ENCODE measurements around the gene TPRX1. TPM values are rescaled to one million over a fixed set of nuclear protein-coding genes. Genes with fewer than 3 reads are reported as not detected.
"Not testable (repeated sequence)": the region's sequence is repeated elsewhere in the genome, so short reads cannot be mapped to it uniquely, and the experiment has no call there.

TPRX1 gene
- total and polyA plus RNA-seq, 7 donors = not detected

GRCh38 chr19:47826800-47827199 is 22.4 kb upstream of the TPRX1 start:
- H3K36me3 ChIP-seq (ENCODE audit: insufficient read depth in 1 of 2, low read depth in 1 of 2) = no peaks in the 10 kb centered on the region
- ATAC-seq (no peak), DNase-seq (no peak)
- TF ChIP-seq CTCF (IDR thresholded peaks at IDR 0.05) = no peak
- intact Hi-C loops (cut with DNase I) = no loop called here
- no peaks in the 10 kb centered on the region for H3K4me1 ChIP-seq
- H3K27me3 ChIP-seq (ENCODE audit: insufficient read depth in 3 of 3, low read length in 2 of 3) = peaks cover 0 to 13% (median 5%) of the 10 kb centered on the region in 3 donors
- no peaks in the 10 kb centered on the region for H3K9me3 ChIP-seq
- WGBS, 3 donors = 46 to 70% (median 66%) methylated on average over 6 of the region's 6 CpGs
- H3K4me3 ChIP-seq = no peak overlapping the region
- H3K27ac ChIP-seq = no peak overlapping the region

GRCh38 chr19:47824396-47824795 is 20.0 kb upstream of the TPRX1 start:
- H3K27ac ChIP-seq = no peak overlapping the region
- ATAC-seq = no peak
- no peak overlapping the region for H3K4me3 ChIP-seq
- no peaks in the 10 kb centered on the region for H3K9me3 ChIP-seq
- no peaks in the 10 kb centered on the region for H3K36me3 ChIP-seq (ENCODE audit: insufficient read depth in 1 of 2, low read depth in 1 of 2)
- DNase-seq = no peak
- intact Hi-C loops (cut with DNase I) = no loop called here
- H3K4me1 ChIP-seq = no peaks in the 10 kb centered on the region
- no peak for TF ChIP-seq CTCF (IDR thresholded peaks at IDR 0.05)
- peaks cover 0 to 27% (median 9%) of the 10 kb centered on the region in 3 donors for H3K27me3 ChIP-seq (ENCODE audit: insufficient read depth in 3 of 3, low read length in 2 of 3)
- WGBS, 3 donors = 72 to 81% (median 77%) methylated on average over 6 of the region's 6 CpGs

GRCh38 chr19:47821460-47822020 is 17.2 kb upstream of the TPRX1 start, which contains the start of gene CRX:
TSS of gene CRX (plus strand) at chr19:47821937. CDS start at chr19:47834444, 12,507 bp downstream.
- Histone ChIP-seq H3K36me3 (ENCODE audit: insufficient read depth in 1 of 2, low read depth in 1 of 2) (no peaks in the 10 kb centered on the region), H3K4me3 (no peak within 1 kb of the TSS), H3K27me3 (ENCODE audit: insufficient read depth in 3 of 3, low read length in 2 of 3) (peaks cover 0 to 27% (median 5%) of the 10 kb centered on the region in 3 donors), H3K27ac (no peak within 1 kb of the TSS), H3K9me3 (no peaks in the 10 kb centered on the region), H3K4me1 (no peaks in the 10 kb centered on the region)
- WGBS, 3 donors = 39 to 46% (median 44%) methylated on average over 15 of the region's 15 CpGs
- intact Hi-C loops (cut with DNase I) = no loop called here
- ATAC-seq (no peak), DNase-seq (no peak)
- no peak for TF ChIP-seq CTCF (IDR thresholded peaks at IDR 0.05)

GRCh38 chr19:47820410-47820809 is 16.1 kb upstream of the TPRX1 start:
- WGBS, 3 donors = 39 to 52% (median 45%) methylated on average over 2 of the region's 2 CpGs
- DNase-seq (no peak), ATAC-seq (no peak)
- H3K27me3 ChIP-seq (ENCODE audit: insufficient read depth in 3 of 3, low read length in 2 of 3) = peaks cover 0 to 27% (median 5%) of the 10 kb centered on the region in 3 donors
- no peak for TF ChIP-seq CTCF (IDR thresholded peaks at IDR 0.05)
- no peaks in the 10 kb centered on the region for H3K9me3 ChIP-seq
- no peaks in the 10 kb centered on the region for H3K4me1 ChIP-seq
- intact Hi-C loops (cut with DNase I) = no loop called here
- no peaks in the 10 kb centered on the region for H3K36me3 ChIP-seq (ENCODE audit: insufficient read depth in 1 of 2, low read depth in 1 of 2)
- H3K4me3 ChIP-seq = no peak overlapping the region
- no peak overlapping the region for H3K27ac ChIP-seq

- Histone ChIP-seq H3K4me3 (no peak overlapping the region), H3K9me3 (no peaks in the 10 kb centered on the region), H3K27ac (no peak overlapping the region), H3K36me3 (ENCODE audit: insufficient read depth in 1 of 2, low read depth in 1 of 2) (no peaks in the 10 kb centered on the region), H3K27me3 (ENCODE audit: insufficient read depth in 3 of 3, low read length in 2 of 3) (peaks cover 0 to 27% (median 5%) of the 10 kb centered on the region in 3 donors), H3K4me1 (no peaks in the 10 kb centered on the region)
- ATAC-seq (no peak), DNase-seq (no peak)
- intact Hi-C loops (cut with DNase I) = no loop called here
- 11 to 15% (median 13%) methylated on average over 10 of the region's 10 CpGs for WGBS, 3 donors
- no peak for TF ChIP-seq CTCF (IDR thresholded peaks at IDR 0.05)
Observed at GRCh38 chr19:47819858-47820257, 15.5 kb upstream of the TPRX1 start.

- intact Hi-C loops (cut with DNase I); H3K27ac ChIP-seq; DNase-seq; H3K9me3 ChIP-seq; H3K4me1 ChIP-seq; ATAC-seq; H3K36me3 ChIP-seq (ENCODE audit: insufficient read depth in 1 of 2, low read depth in 1 of 2); H3K4me3 ChIP-seq: not testable (repeated sequence)
- WGBS, 3 donors = 90 to 100% (median 93%) methylated on average over 1 of the region's 1 CpG
- peaks cover 0 to 16% (median 5%) of the 10 kb centered on the region in 3 donors for H3K27me3 ChIP-seq (ENCODE audit: insufficient read depth in 3 of 3, low read length in 2 of 3)
Observed at GRCh38 chr19:47818221-47818620, 13.9 kb upstream of the TPRX1 start.

GRCh38 chr19:47816270-47816669 is 11.9 kb upstream of the TPRX1 start:
- H3K4me1 ChIP-seq; DNase-seq; H3K27ac ChIP-seq; H3K4me3 ChIP-seq; H3K36me3 ChIP-seq (ENCODE audit: insufficient read depth in 1 of 2, low read depth in 1 of 2); intact Hi-C loops (cut with DNase I); H3K27me3 ChIP-seq (ENCODE audit: insufficient read depth in 3 of 3, low read length in 2 of 3); ATAC-seq; H3K9me3 ChIP-seq: not testable (repeated sequence)
- WGBS, 3 donors = 87 to 95% (median 95%) methylated on average over 8 of the region's 8 CpGs

All from psoas muscle (tissue), 8 donors.